SK-N-SH (cell line): ENCODE data around the gene PRF1. TPM values are rescaled to one million over a fixed set of nuclear protein-coding genes. Genes with fewer than 3 reads are reported as not detected.

Experiments
- CTCF ChIA-PET: fragments of 300-600, 350-600 bp; formaldehyde crosslinking; extraction: SDS; loops from one replicate; lab custom pipeline; 2021; lab: Yijun Ruan, JAX
- POLR2A ChIA-PET: fragments of 350-600 bp; sonication (Branson Sonifier 250); formaldehyde crosslinking; extraction: SDS; loops from one replicate; lab custom pipeline; 2020; ENCODE audit warnings: antibody characterized with exemption, inconsistent platforms; lab: Yijun Ruan, JAX
- DNase-seq: peaks from one replicate; pipeline ENCODE4 v3.0.0; 2012
- H2AFZ ChIP-seq: fragments of 200-600 bp; sonication (generic); 2 replicates; pipeline ENCODE4 v1.8.1; 2016; ENCODE audit warnings: antibody characterized with exemption, mild to moderate bottlenecking, low read depth
- H3F3A ChIP-seq: fragments of 200-600 bp; sonication (generic); replicated peaks from 2 replicates; pipeline ENCODE3; 2016; ENCODE audit warnings: antibody characterized with exemption, mild to moderate bottlenecking; ENCODE audit not compliant: insufficient read depth
- H3K27ac ChIP-seq, 2 experiments: fragments of 200-500 bp in 1 of 2; fragments of 200-600 bp in 1 of 2; sonication (Bioruptor generic) in 1 of 2; sonication (generic), shearing (Covaris generic) in 1 of 2; 2 replicates each; pipeline versions ENCODE4 v1.5.1 to v1.6.1; 2014 to 2016; ENCODE audit warnings: low read depth in 2 of 2, inconsistent platforms in 1 of 2, low read length in 1 of 2, mild to moderate bottlenecking in 1 of 2, mixed read lengths in 1 of 2
- H3K27me3 ChIP-seq: fragments of 200-600 bp; sonication (generic), shearing (Covaris generic); 2 replicates; pipeline ENCODE4 v1.6.1; 2016; ENCODE audit warnings: mixed run types; ENCODE audit not compliant: insufficient read depth
- H3K36me3 ChIP-seq, 2 experiments: fragments of 200-500 bp in 1 of 2; fragments of 200-600 bp in 1 of 2; sonication (Bioruptor generic) in 1 of 2; sonication (generic) in 1 of 2; replicated peaks in 1 of 2; 2 replicates each; pipeline versions ENCODE3 to v1.5.1; 2014 to 2016; ENCODE audit warnings: low read length in 1 of 2, mild to moderate bottlenecking in 1 of 2; ENCODE audit not compliant: insufficient read depth in 2 of 2, control insufficient read depth in 1 of 2
- H3K4me1 ChIP-seq, 2 experiments: fragments of 200-500 bp in 1 of 2; fragments of 200-600 bp in 1 of 2; sonication (Bioruptor generic) in 1 of 2; sonication (generic), shearing (Covaris generic) in 1 of 2; 2 replicates each; pipeline versions ENCODE4 v1.5.1 to v1.6.1; 2014 to 2016; ENCODE audit warnings: low read depth in 1 of 2, low read length in 1 of 2, mixed run types in 1 of 2; ENCODE audit not compliant: insufficient read depth in 2 of 2, control insufficient read depth in 1 of 2
- H3K4me2 ChIP-seq: fragments of 200-600 bp; sonication (generic), shearing (Covaris generic); 2 replicates; pipeline ENCODE4 v1.6.1; 2017; ENCODE audit warnings: mixed run types
- H3K4me3 ChIP-seq, 2 experiments: fragments of 200-500 bp in 1 of 2; fragments of 200-600 bp in 1 of 2; sonication (Bioruptor generic) in 1 of 2; sonication (generic), shearing (Covaris generic) in 1 of 2; 2 replicates each; pipeline versions ENCODE4 v1.5.1 to v1.8.1; 2014 to 2016; ENCODE audit warnings: low read depth in 2 of 2, inconsistent platforms in 1 of 2, low read length in 1 of 2, mild to moderate bottlenecking in 1 of 2, mixed read lengths in 1 of 2, moderate library complexity in 1 of 2
- H3K79me2 ChIP-seq: fragments of 200-600 bp; sonication (generic); 2 replicates; pipeline ENCODE4 v1.8.1; 2017; ENCODE audit warnings: mild to moderate bottlenecking; ENCODE audit not compliant: insufficient read depth
- H3K9ac ChIP-seq: fragments of 200-600 bp; sonication (generic); 2 replicates; pipeline ENCODE4 v1.6.1; 2017; ENCODE audit warnings: mixed run types
- H3K9me2 ChIP-seq: fragments of 200-600 bp; sonication (generic); 2 replicates; pipeline ENCODE4 v1.6.1; 2017; ENCODE audit warnings: mixed run types
- H3K9me3 ChIP-seq: fragments of 200-600 bp; sonication (generic); 2 replicates; pipeline ENCODE4 v1.6.1; 2017; ENCODE audit warnings: mixed run types, mild to moderate bottlenecking, moderate library complexity
- H4K20me1 ChIP-seq: fragments of 200-600 bp; sonication (generic); 2 replicates; pipeline ENCODE4 v1.6.1; 2017; ENCODE audit warnings: mild to moderate bottlenecking, mixed run types; ENCODE audit not compliant: insufficient read depth
- CTCF ChIP-seq: fragments of 200-600 bp; sonication (generic); IDR thresholded peaks from 2 replicates; pipeline ENCODE4 v1.6.1; 2017; ENCODE audit warnings: antibody characterized with exemption, mild to moderate bottlenecking, moderate library complexity
- EZH2phosphoT487 ChIP-seq: fragments of 200-600 bp; sonication (generic); IDR thresholded peaks from 2 replicates; pipeline ENCODE4 v1.6.1; 2017; ENCODE audit warnings: low read depth, mixed run types, mild to moderate bottlenecking, antibody characterized with exemption, moderate library complexity, borderline replicate concordance
- FOSL2 ChIP-seq: IDR thresholded peaks from 2 replicates; pipeline ENCODE4 v1.4.0; 2012; ENCODE audit warnings: low read depth, mild to moderate bottlenecking, moderate library complexity, borderline replicate concordance
- FOXJ3 ChIP-seq: sonication (generic); formaldehyde crosslinking; IDR thresholded peaks from 2 replicates; pipeline ENCODE4 v1.5.1; 2020; ENCODE audit warnings: mild to moderate bottlenecking, missing genetic modification reagents
- FOXM1 ChIP-seq: IDR thresholded peaks from 2 replicates; pipeline ENCODE4 v1.4.0; 2012; ENCODE audit warnings: low read depth, mild to moderate bottlenecking
- GABPA ChIP-seq: IDR thresholded peaks from 2 replicates; pipeline ENCODE4 v1.4.0; 2012; ENCODE audit warnings: low read depth, mild to moderate bottlenecking
- JUND ChIP-seq: IDR thresholded peaks from 2 replicates; pipeline ENCODE4 v1.4.0; 2012
- MEF2A ChIP-seq: IDR thresholded peaks from 2 replicates; pipeline ENCODE4 v1.4.0; 2012; ENCODE audit warnings: low read depth, borderline replicate concordance
- NFIC ChIP-seq: IDR thresholded peaks from 2 replicates; pipeline ENCODE4 v1.4.0; 2012; ENCODE audit warnings: borderline replicate concordance
- NRF1 ChIP-seq: IDR thresholded peaks from 2 replicates; pipeline ENCODE4 v1.6.1; 2012; ENCODE audit warnings: low read depth, mild to moderate bottlenecking, low read length
- SIN3A ChIP-seq: IDR thresholded peaks from 2 replicates; pipeline ENCODE4 v1.6.1; 2012; ENCODE audit warnings: low read depth, mild to moderate bottlenecking, low read length, moderate library complexity, borderline replicate concordance
- SMC3 ChIP-seq: IDR thresholded peaks from 2 replicates; pipeline ENCODE4 v1.6.1; 2012; ENCODE audit warnings: low read depth, low read length, improper control_type of control experiment
- TAF1 ChIP-seq: IDR thresholded peaks from 2 replicates; pipeline ENCODE4 v1.6.1; 2012; ENCODE audit warnings: low read depth, mild to moderate bottlenecking, low read length, moderate library complexity, borderline replicate concordance
- USF1 ChIP-seq: IDR thresholded peaks from 2 replicates; pipeline ENCODE4 v1.4.0; 2012; ENCODE audit warnings: low read depth, borderline replicate concordance
- USF2 ChIP-seq: fragments of 150-350 bp; IDR thresholded peaks from 2 replicates; pipeline ENCODE4 v1.6.1; 2017; ENCODE audit warnings: antibody characterized with exemption, low read length, low read depth, borderline replicate concordance
- YY1 ChIP-seq: IDR thresholded peaks from 2 replicates; pipeline ENCODE4 v1.4.0; 2012; ENCODE audit warnings: low read depth, mild to moderate bottlenecking
- ZBTB33 ChIP-seq: IDR thresholded peaks from 2 replicates; pipeline ENCODE4 v1.4.0; 2012; ENCODE audit warnings: low read depth, borderline replicate concordance
- WGBS: methylation state at CpG from one replicate; pipeline ENCODE4 v1.1.6; 2017; ENCODE audit warnings: low lambda C conversion rate; 5-methylcytosine and 5-hydroxymethylcytosine counted together
- polyA plus RNA-seq, 3 experiments: library from polyadenylated mRNA; depleted of rRNA; stranded (reverse); fragments of >200 nt; gene quantifications; 2 replicates each; pipeline ENCODE4 v1.2.3, GENCODE V29; 2012

The PRF1 gene
- polyA plus RNA-seq, 1 of the 3 experiments (the other 2 are of a cell fraction), result not detected

DNA sequence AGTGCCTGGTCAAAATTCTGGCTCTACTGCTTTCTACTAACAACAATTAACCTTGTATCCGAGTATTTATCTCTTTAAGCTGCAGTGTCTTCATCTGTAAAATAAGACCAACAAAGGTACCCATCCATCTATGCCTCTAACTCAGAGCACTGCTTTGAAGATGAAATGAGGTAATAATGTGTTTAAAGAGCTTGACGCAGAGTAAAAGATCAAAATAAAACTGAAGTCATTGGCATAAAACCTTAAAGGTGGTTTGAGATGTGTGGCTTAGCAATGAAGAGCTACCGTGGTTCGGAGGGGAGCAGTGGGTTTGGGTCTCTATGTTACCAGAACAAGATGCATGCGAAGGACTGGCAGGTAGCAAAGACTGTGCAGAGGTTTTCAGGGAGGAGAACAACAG lies 16.1 kb upstream of the PRF1 start:
- no peak for DNase-seq
- WGBS, result 45% methylated on average over 5 of the region's 5 CpGs
- Histone ChIP-seq H2AFZ (no peak overlapping the region), H3K4me3 (no peak overlapping the region), H3K27me3 (no peaks in the 10 kb centered on the region), H3K27ac (peak overlapping the region in 1 of 2 experiments; percentile 38; a peak in 1 of 4 replicates), H4K20me1 (no peaks in the 10 kb centered on the region), H3K79me2 (no peaks in the 10 kb centered on the region), H3K4me2 (no peak overlapping the region), H3F3A (no peaks in the 10 kb centered on the region), H3K9me2 (no peaks in the 10 kb centered on the region), H3K9me3 (peaks cover 7% of the 10 kb centered on the region; the same call in 1 of the 2 replicates), H3K9ac (no peak overlapping the region), H3K4me1 (no peaks in the 10 kb centered on the region), H3K36me3 (no peaks in the 10 kb centered on the region)
- CTCF ChIA-PET, result interaction anchor here (0.7 to 1.9 kb wide), 5 partner anchors 21 to 141 kb away, joined by 3 to 5 read pairs (median 3); no protein-coding TSS in a partner anchor
- POLR2A ChIA-PET, result no interaction called here
- TF ChIP-seq SIN3A (no peak), YY1 (no peak), GABPA (no peak), NRF1 (no peak), CTCF (no peak), ZBTB33 (no peak), JUND (no peak), TAF1 (no peak), FOSL2 (no peak), MEF2A (no peak), FOXM1 (no peak), FOXJ3 (no peak), USF2 (no peak), EZH2phosphoT487 (no peak), NFIC (no peak), SMC3 (no peak), USF1 (no peak)
